GM12892 (cell line): ENCODE data around the gene SDK1.

Experiments used
- POLR2A ChIP-seq: IDR thresholded peaks from 2 replicates; pipeline ENCODE4 v1.6.1; 2011; ENCODE audit warnings: low read depth, low read length, control low read depth
- TAF1 ChIP-seq: IDR thresholded peaks from 2 replicates; pipeline ENCODE4 v1.6.1; 2011; ENCODE audit warnings: low read depth, mild to moderate bottlenecking, control low read depth, low read length, borderline replicate concordance

DNA sequence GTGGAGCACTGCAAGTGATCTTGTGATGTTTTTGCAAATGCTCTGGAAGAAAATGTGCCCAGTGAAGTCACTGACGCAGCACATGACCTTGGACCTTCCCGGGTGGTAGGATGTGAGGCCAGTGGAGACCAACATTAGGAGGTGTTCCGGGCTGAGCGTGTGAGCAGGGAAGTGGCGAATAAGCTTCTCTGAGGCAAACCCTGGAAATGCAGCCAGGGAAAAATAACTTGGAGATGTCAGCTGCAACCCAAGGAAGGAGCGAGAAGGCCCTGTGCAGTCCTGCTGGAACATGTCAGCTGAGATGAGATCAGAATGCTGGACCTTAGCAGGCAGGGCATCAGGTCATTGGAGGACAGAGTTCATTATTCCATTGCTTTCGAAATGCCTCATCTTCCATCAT, 18.6 kb upstream of the SDK1 start:
- no peak for TF ChIP-seq POLR2A
- TF ChIP-seq TAF1, result no peak
